Thoracic aorta (tissue), 2 donors: ENCODE results near the gene GOLGA1. TPM values are rescaled to one million over a fixed set of nuclear protein-coding genes. Genes with fewer than 3 reads are reported as not detected.

Experiments
- ATAC-seq: fragments of 150-250 bp; one replicate; pipeline ENCODE4 v1.8.0; 2017; ENCODE audit warnings: low read depth; ENCODE audit not compliant: insufficient number of reproducible peaks, low FRiP score
- DNase-seq: peaks from one replicate; pipeline ENCODE4 v3.0.0-alpha.2; 2020; ENCODE audit warnings: low spot score
- H3K27ac ChIP-seq, 2 donors: fragments of 200-600 bp; sonication (generic); 1 replicate in 1 of 2; 2 replicates in 1 of 2; pipeline ENCODE4 v1.5.1; 2016; ENCODE audit warnings: mild to moderate bottlenecking in 2 of 2, moderate library complexity in 2 of 2
- H3K27me3 ChIP-seq: fragments of 200-600 bp; sonication (generic); replicated peaks from 2 replicates; pipeline ENCODE4 v1.6.0; 2016; ENCODE audit warnings: mild to moderate bottlenecking; ENCODE audit not compliant: insufficient read depth
- H3K36me3 ChIP-seq: fragments of 200-600 bp; sonication (generic); one replicate; pipeline ENCODE4 v1.5.1; 2016
- H3K4me1 ChIP-seq, 2 donors: fragments of 200-600 bp; sonication (generic); 1 replicate in 1 of 2; 2 replicates in 1 of 2; pipeline versions ENCODE4 v1.5.1 to v1.6.0; 2016; ENCODE audit warnings: low read depth in 2 of 2, mild to moderate bottlenecking in 1 of 2; ENCODE audit not compliant: control insufficient read depth in 1 of 2
- H3K4me3 ChIP-seq: fragments of 200-600 bp; sonication (generic); 2 replicates; pipeline ENCODE4 v1.5.1; 2016; ENCODE audit warnings: mild to moderate bottlenecking
- H3K9me3 ChIP-seq: fragments of 200-600 bp; sonication (generic); 2 replicates; pipeline ENCODE4 v1.5.1; 2016
- CTCF ChIP-seq: fragments of 200-600 bp; sonication (generic); IDR thresholded peaks from one replicate; pipeline ENCODE4 v1.5.1; 2019; ENCODE audit warnings: antibody characterized with exemption
- total RNA-seq, 2 donors: library from RNA; depleted of rRNA; stranded (reverse); fragments of >200 nt; gene quantifications; one replicate each; pipeline versions ENCODE4 v1.1.0 to v1.2.3, GENCODE V29; 2016

GOLGA1 gene
- total RNA-seq, 2 donors from 2014 or later = 11.6 to 22.2 TPM

- Histone ChIP-seq H3K9me3 (no peaks in the 10 kb centered on the region), H3K4me1 (no peaks in the 10 kb centered on the region), H3K27me3 (no peaks in the 10 kb centered on the region), H3K27ac (no peak overlapping the region), H3K4me3 (no peak overlapping the region), H3K36me3 (peaks cover 23% of the 10 kb centered on the region)
- TF ChIP-seq CTCF = no peak
- DNase-seq = no peak
- no peak for ATAC-seq
Observed at GRCh38 chr9:124913378-124913777, 27.5 kb downstream of the GOLGA1 start.

- no peaks in the 10 kb centered on the region for H3K27me3 ChIP-seq
- DNase-seq (no peak), ATAC-seq (no peak)
- H3K4me1 ChIP-seq = no peaks in the 10 kb centered on the region
- peaks cover 19% of the 10 kb centered on the region for H3K36me3 ChIP-seq
- H3K27ac ChIP-seq = no peak overlapping the region
- no peak overlapping the region for H3K4me3 ChIP-seq
- H3K9me3 ChIP-seq = no peaks in the 10 kb centered on the region
- no peak for TF ChIP-seq CTCF
Observed at GRCh38 chr9:124911766-124912165, 29.1 kb downstream of the GOLGA1 start.

- H3K27ac ChIP-seq = no peak overlapping the region
- H3K27me3 ChIP-seq = no peaks in the 10 kb centered on the region
- H3K9me3 ChIP-seq = no peaks in the 10 kb centered on the region
- ATAC-seq = no peak
- no peaks in the 10 kb centered on the region for H3K4me1 ChIP-seq
- TF ChIP-seq CTCF = no peak
- peaks cover 3% of the 10 kb centered on the region for H3K36me3 ChIP-seq
- H3K4me3 ChIP-seq = no peak overlapping the region
- DNase-seq = no peak
Observed at GRCh38 chr9:124908098-124908497, 32.8 kb downstream of the GOLGA1 start.

- no peak overlapping the region for H3K27ac ChIP-seq
- TF ChIP-seq CTCF = no peak
- H3K4me1 ChIP-seq = no peaks in the 10 kb centered on the region
- no peak for DNase-seq
- H3K27me3 ChIP-seq = no peaks in the 10 kb centered on the region
- no peaks in the 10 kb centered on the region for H3K36me3 ChIP-seq
- H3K9me3 ChIP-seq = no peaks in the 10 kb centered on the region
- H3K4me3 ChIP-seq = no peak overlapping the region
- no peak for ATAC-seq
Observed at GRCh38 chr9:124906966-124907365, 33.9 kb downstream of the GOLGA1 start.

- no peaks in the 10 kb centered on the region for H3K9me3 ChIP-seq
- H3K27me3 ChIP-seq = no peaks in the 10 kb centered on the region
- H3K4me1 ChIP-seq = no peaks in the 10 kb centered on the region
- no peak overlapping the region for H3K4me3 ChIP-seq
- ATAC-seq (no peak), DNase-seq (no peak)
- H3K36me3 ChIP-seq = peaks cover 27% of the 10 kb centered on the region
- no peak overlapping the region for H3K27ac ChIP-seq
- no peak for TF ChIP-seq CTCF
Observed at GRCh38 chr9:124899845-124900244, 41.0 kb downstream of the GOLGA1 start.
